ENCODE measurements around the gene GET3.

The GET3 gene

GRCh38 chr19:12790628-12791344, 53.5 kb downstream of the GET3 start:
- Histone ChIP-seq H3K9me2 (replicated peaks; ENCODE audit: control insufficient read depth, low read length) (no peaks in the 10 kb centered on the region), H3K79me2 (ENCODE audit: control insufficient read depth, low read length) (peaks cover 29% of the 10 kb centered on the region), H3K4me1 (ENCODE audit: control insufficient read depth, low read length) (peaks cover 56% of the 10 kb centered on the region), H4K20me1 (ENCODE audit: control insufficient read depth, insufficient read depth, low read depth, low read length) (no peaks in the 10 kb centered on the region), H3F3A (ENCODE audit: control insufficient read depth, insufficient read depth) (peaks cover 29% of the 10 kb centered on the region), H3K4me2 (ENCODE audit: low read length) (peak overlapping the region; percentile 93), H3K4me3 (ENCODE audit: low read length) (peak overlapping the region; percentile 79), H3K27me3 (ENCODE audit: control insufficient read depth, low read length) (no peaks in the 10 kb centered on the region), H3K36me3 (ENCODE audit: control insufficient read depth, low read length) (peaks cover 6% of the 10 kb centered on the region; the same call in 1 of the 2 replicates), H3K27ac (ENCODE audit: low read depth, low read length) (peak overlapping the region; percentile 84), H3K9me3 (ENCODE audit: control insufficient read depth, insufficient read depth, low read length) (no peaks in the 10 kb centered on the region)
- TF ChIP-seq CTCF (IDR thresholded peaks at IDR 0.05; ENCODE audit: low read depth, low read length, poor library complexity, severe bottlenecking) = no peak
- no peak for TF ChIP-seq EZH2phosphoT487 (IDR thresholded peaks at IDR 0.05; ENCODE audit: borderline replicate concordance, low read length)

- TF ChIP-seq CTCF (IDR thresholded peaks at IDR 0.05; ENCODE audit: low read depth, low read length, poor library complexity, severe bottlenecking) (peak; percentile 20), EZH2phosphoT487 (IDR thresholded peaks at IDR 0.05; ENCODE audit: borderline replicate concordance, low read length) (no peak)
- H3K27me3 ChIP-seq (ENCODE audit: control insufficient read depth, low read length) = no peaks in the 10 kb centered on the region
- peak within 1 kb of the TSS; percentile 79 for H3K4me3 ChIP-seq (ENCODE audit: low read length)
- peak within 1 kb of the TSS; percentile 93 for H3K4me2 ChIP-seq (ENCODE audit: low read length)
- peaks cover 29% of the 10 kb centered on the region for H3F3A ChIP-seq (ENCODE audit: control insufficient read depth, insufficient read depth)
- no peaks in the 10 kb centered on the region for H3K9me3 ChIP-seq (ENCODE audit: control insufficient read depth, insufficient read depth, low read length)
- peaks cover 6% of the 10 kb centered on the region; the same call in 1 of the 2 replicates for H3K36me3 ChIP-seq (ENCODE audit: control insufficient read depth, low read length)
- H3K4me1 ChIP-seq (ENCODE audit: control insufficient read depth, low read length) = peaks cover 56% of the 10 kb centered on the region
- H3K27ac ChIP-seq (ENCODE audit: low read depth, low read length) = peak within 1 kb of the TSS; percentile 84
- H3K79me2 ChIP-seq (ENCODE audit: control insufficient read depth, low read length) = peaks cover 29% of the 10 kb centered on the region
- no peaks in the 10 kb centered on the region for H4K20me1 ChIP-seq (ENCODE audit: control insufficient read depth, insufficient read depth, low read depth, low read length)
- no peaks in the 10 kb centered on the region for H3K9me2 ChIP-seq (replicated peaks; ENCODE audit: control insufficient read depth, low read length)
Measured at GRCh38 chr19:12791345-12792050, 54.2 kb downstream of the GET3 start, which contains the start of gene JUNB. Gene JUNB, plus strand, starts transcription at chr19:12791486. Its CDS starts 286 bp downstream, at chr19:12791772.

DNA sequence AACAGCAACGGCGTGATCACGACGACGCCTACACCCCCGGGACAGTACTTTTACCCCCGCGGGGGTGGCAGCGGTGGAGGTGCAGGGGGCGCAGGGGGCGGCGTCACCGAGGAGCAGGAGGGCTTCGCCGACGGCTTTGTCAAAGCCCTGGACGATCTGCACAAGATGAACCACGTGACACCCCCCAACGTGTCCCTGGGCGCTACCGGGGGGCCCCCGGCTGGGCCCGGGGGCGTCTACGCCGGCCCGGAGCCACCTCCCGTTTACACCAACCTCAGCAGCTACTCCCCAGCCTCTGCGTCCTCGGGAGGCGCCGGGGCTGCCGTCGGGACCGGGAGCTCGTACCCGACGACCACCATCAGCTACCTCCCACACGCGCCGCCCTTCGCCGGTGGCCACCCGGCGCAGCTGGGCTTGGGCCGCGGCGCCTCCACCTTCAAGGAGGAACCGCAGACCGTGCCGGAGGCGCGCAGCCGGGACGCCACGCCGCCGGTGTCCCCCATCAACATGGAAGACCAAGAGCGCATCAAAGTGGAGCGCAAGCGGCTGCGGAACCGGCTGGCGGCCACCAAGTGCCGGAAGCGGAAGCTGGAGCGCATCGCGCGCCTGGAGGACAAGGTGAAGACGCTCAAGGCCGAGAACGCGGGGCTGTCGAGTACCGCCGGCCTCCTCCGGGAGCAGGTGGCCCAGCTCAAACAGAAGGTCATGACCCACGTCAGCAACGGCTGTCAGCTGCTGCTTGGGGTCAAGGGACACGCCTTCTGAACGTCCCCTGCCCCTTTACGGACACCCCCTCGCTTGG, 55.0 kb downstream of the GET3 start:
- TF ChIP-seq CTCF (IDR thresholded peaks at IDR 0.05; ENCODE audit: low read depth, low read length, poor library complexity, severe bottlenecking) (peak; percentile 17), EZH2phosphoT487 (IDR thresholded peaks at IDR 0.05; ENCODE audit: borderline replicate concordance, low read length) (no peak)
- Histone ChIP-seq H3K36me3 (ENCODE audit: control insufficient read depth, low read length) (peaks cover 6% of the 10 kb centered on the region; the same call in 1 of the 2 replicates), H3K4me1 (ENCODE audit: control insufficient read depth, low read length) (peaks cover 51% of the 10 kb centered on the region), H3K27me3 (ENCODE audit: control insufficient read depth, low read length) (no peaks in the 10 kb centered on the region), H3K4me3 (ENCODE audit: low read length) (peak overlapping the region; percentile 79), H3K9me3 (ENCODE audit: control insufficient read depth, insufficient read depth, low read length) (no peaks in the 10 kb centered on the region), H3K4me2 (ENCODE audit: low read length) (peak overlapping the region; percentile 93), H3K9me2 (replicated peaks; ENCODE audit: control insufficient read depth, low read length) (no peaks in the 10 kb centered on the region), H3K27ac (ENCODE audit: low read depth, low read length) (peak overlapping the region; percentile 84), H3K79me2 (ENCODE audit: control insufficient read depth, low read length) (peaks cover 29% of the 10 kb centered on the region), H4K20me1 (ENCODE audit: control insufficient read depth, insufficient read depth, low read depth, low read length) (no peaks in the 10 kb centered on the region), H3F3A (ENCODE audit: control insufficient read depth, insufficient read depth) (peaks cover 28% of the 10 kb centered on the region)

All from DOHH2 (cell line).